NCI-H1436 (cell line): ENCODE data around the gene PEAK3.
"Not testable (repeated sequence)": the region's sequence is repeated elsewhere in the genome, so short reads cannot be mapped to it uniquely, and the experiment has no call there.

Experiments used
- DNase-seq: peaks from one replicate; lab custom pipeline; 2025; lab: John Stamatoyannopoulos, UW

Gene PEAK3

GRCh38 chr19:2288818-2289713 is 7.1 kb upstream of the PEAK3 start:
- no peak for DNase-seq

GRCh38 chr19:2288338-2288817 is 6.4 kb upstream of the PEAK3 start:
- DNase-seq, result no peak

GRCh38 chr19:2287585-2288337 is 5.8 kb upstream of the PEAK3 start:
- no peak for DNase-seq

- DNase-seq, result no peak
These were observed 4.6 kb upstream of the PEAK3 start for GRCh38 chr19:2286402-2287140.

- DNase-seq, result no peak
These were observed 2.0 kb upstream of the PEAK3 start for GRCh38 chr19:2283835-2284507.

GRCh38 chr19:2282862-2283237 is 875 bp upstream of the PEAK3 start:
- DNase-seq, result no peak

GRCh38 chr19:2281265-2282061 is 512 bp downstream of the PEAK3 start:
- not testable (repeated sequence) for DNase-seq

GRCh38 chr19:2280633-2281264 is 1.2 kb downstream of the PEAK3 start:
- DNase-seq, result no peak

GRCh38 chr19:2278459-2279158 is 3.4 kb downstream of the PEAK3 start:
- DNase-seq, result no peak

- no peak for DNase-seq
These were observed 4.8 kb downstream of the PEAK3 start for GRCh38 chr19:2277138-2277537.

GRCh38 chr19:2276429-2276986 is 5.5 kb downstream of the PEAK3 start:
- DNase-seq, result no peak

GRCh38 chr19:2275588-2276428 is 6.2 kb downstream of the PEAK3 start:
- no peak for DNase-seq

- DNase-seq, result peak; percentile 52
These were observed 6.9 kb downstream of the PEAK3 start for GRCh38 chr19:2274931-2275535.

- no peak for DNase-seq
These were observed 7.7 kb downstream of the PEAK3 start for GRCh38 chr19:2274185-2274711.

GRCh38 chr19:2273356-2274184 is 8.4 kb downstream of the PEAK3 start:
- DNase-seq, result peak; percentile 83

- DNase-seq, result no peak
These were observed 10.5 kb downstream of the PEAK3 start for GRCh38 chr19:2271234-2272103.
